HepG2 (cell line): ENCODE results near the gene MRE11. TPM values are rescaled to one million over a fixed set of nuclear protein-coding genes. Genes with fewer than 3 reads are reported as not detected.

Source experiments
- CSRNP1 ChIP-seq: sonication (generic); formaldehyde crosslinking; IDR thresholded peaks from 2 replicates; pipeline ENCODE4 v1.8.1; 2023; ENCODE audit warnings: mild to moderate bottlenecking, missing genetic modification reagents
- FOXA1 ChIP-seq, 2 experiments: fragments of 450-650 bp in 1 of 2; sonication (generic) in 1 of 2; formaldehyde crosslinking in 1 of 2; IDR thresholded peaks; 2 replicates each; pipeline versions ENCODE4 v1.4.0 to v1.6.1; 2016 to 2020; ENCODE audit warnings: missing genetic modification reagents in 1 of 2
- HDAC1 ChIP-seq: sonication (generic); formaldehyde crosslinking; IDR thresholded peaks from 2 replicates; pipeline ENCODE4 v1.5.1; 2020; ENCODE audit warnings: mild to moderate bottlenecking, missing genetic modification reagents
- HMGXB4 ChIP-seq, 2 experiments: sonication (generic) in 1 of 2; formaldehyde crosslinking in 1 of 2; IDR thresholded peaks; 2 replicates each; pipeline versions ENCODE4 v1.4.0 to v1.6.1; 2018 to 2020; ENCODE audit warnings: missing genetic modification reagents in 2 of 2, borderline replicate concordance in 1 of 2, low read depth in 1 of 2, mild to moderate bottlenecking in 1 of 2, missing biosample characterization in 1 of 2
- MED8 ChIP-seq: sonication (generic); formaldehyde crosslinking; IDR thresholded peaks from 2 replicates; pipeline ENCODE4 v1.8.1; 2023; ENCODE audit warnings: mild to moderate bottlenecking, missing genetic modification reagents; ENCODE audit not compliant: insufficient replicate concordance
- PLRG1 ChIP-seq: fragments of 450-650 bp; conservative IDR thresholded peaks from 2 replicates; pipeline ENCODE4 v1.6.1; 2016
- POGZ ChIP-seq: sonication (generic); formaldehyde crosslinking; IDR thresholded peaks from 2 replicates; pipeline ENCODE4 v1.4.0; 2020; ENCODE audit warnings: mild to moderate bottlenecking, missing genetic modification reagents
- SP5 ChIP-seq: IDR thresholded peaks from 2 replicates; pipeline ENCODE4 v1.6.1; 2016; ENCODE audit warnings: low read depth, borderline replicate concordance
- TSC22D2 ChIP-seq: sonication (generic); formaldehyde crosslinking; IDR thresholded peaks from 2 replicates; pipeline ENCODE4 v1.5.1; 2020; ENCODE audit warnings: missing genetic modification reagents, mild to moderate bottlenecking, borderline replicate concordance
- XRCC5 ChIP-seq: fragments of 200-400 bp; formaldehyde crosslinking; optimal IDR thresholded peaks from 2 replicates; pipeline ENCODE3; 2017; ENCODE audit warnings: mild to moderate bottlenecking, low read length
- ZNF143 ChIP-seq: sonication (generic); formaldehyde crosslinking; IDR thresholded peaks from 2 replicates; pipeline ENCODE4 v1.4.0; 2020; ENCODE audit warnings: missing genetic modification reagents
- ZNF292 ChIP-seq: sonication (generic); formaldehyde crosslinking; IDR thresholded peaks from 2 replicates; pipeline ENCODE4 v1.8.1; 2022; ENCODE audit warnings: mild to moderate bottlenecking, low read depth, missing genetic modification reagents, borderline replicate concordance
- ZNF747 ChIP-seq: sonication (generic); formaldehyde crosslinking; IDR thresholded peaks from 2 replicates; pipeline ENCODE4 v1.8.1; 2023; ENCODE audit warnings: missing genetic modification reagents, mild to moderate bottlenecking, borderline replicate concordance
- polyA plus RNA-seq, 8 experiments: library from polyadenylated mRNA; depleted of rRNA in 3 of 8; stranded (reverse) in 7 of 8; unstranded in 1 of 8; fragments of >200 nt; fragmentation: Illumina TruSeq in 4 of 8; extraction: Trizol in 4 of 8; gene quantifications; 2 replicates each; pipeline versions ENCODE4 v1.2.1 to v1.2.3, GENCODE V29; 2011 to 2016; ENCODE audit warnings: low read depth in 4 of 8, missing spikeins in 1 of 8, mixed read lengths in 1 of 8; ENCODE audit not compliant: insufficient read depth in 1 of 8
- total RNA-seq, 5 experiments: library from RNA; depleted of rRNA; stranded (reverse); fragments of >200 nt; fragmentation: Illumina TruSeq; extraction: Trizol; gene quantifications; 2 replicates each; pipeline ENCODE4 v1.2.3, GENCODE V29; 2016; ENCODE audit warnings: low read depth in 1 of 5
- TF ChIP-seq, protein P1 (sequence below): sonication (generic); formaldehyde crosslinking; IDR thresholded peaks from 2 replicates; pipeline ENCODE4 v1.5.0; 2020; ENCODE audit warnings: mild to moderate bottlenecking, missing genetic modification reagents, borderline replicate concordance
- TF ChIP-seq, protein P2 (sequence below): sonication (generic); formaldehyde crosslinking; IDR thresholded peaks from 2 replicates; pipeline ENCODE4 v1.4.0; 2020; ENCODE audit warnings: missing genetic modification reagents
- TF ChIP-seq, protein P3 (sequence below): sonication (generic); formaldehyde crosslinking; IDR thresholded peaks from 2 replicates; pipeline ENCODE4 v1.5.1; 2020; ENCODE audit warnings: mild to moderate bottlenecking, missing genetic modification reagents, borderline replicate concordance

The MRE11 gene
- total and polyA plus RNA-seq, 2 of the 13 experiments (the other 11 are each of a cell fraction or from before 2014, with no cell fraction given): 7.2 to 37.3 TPM

DNA sequence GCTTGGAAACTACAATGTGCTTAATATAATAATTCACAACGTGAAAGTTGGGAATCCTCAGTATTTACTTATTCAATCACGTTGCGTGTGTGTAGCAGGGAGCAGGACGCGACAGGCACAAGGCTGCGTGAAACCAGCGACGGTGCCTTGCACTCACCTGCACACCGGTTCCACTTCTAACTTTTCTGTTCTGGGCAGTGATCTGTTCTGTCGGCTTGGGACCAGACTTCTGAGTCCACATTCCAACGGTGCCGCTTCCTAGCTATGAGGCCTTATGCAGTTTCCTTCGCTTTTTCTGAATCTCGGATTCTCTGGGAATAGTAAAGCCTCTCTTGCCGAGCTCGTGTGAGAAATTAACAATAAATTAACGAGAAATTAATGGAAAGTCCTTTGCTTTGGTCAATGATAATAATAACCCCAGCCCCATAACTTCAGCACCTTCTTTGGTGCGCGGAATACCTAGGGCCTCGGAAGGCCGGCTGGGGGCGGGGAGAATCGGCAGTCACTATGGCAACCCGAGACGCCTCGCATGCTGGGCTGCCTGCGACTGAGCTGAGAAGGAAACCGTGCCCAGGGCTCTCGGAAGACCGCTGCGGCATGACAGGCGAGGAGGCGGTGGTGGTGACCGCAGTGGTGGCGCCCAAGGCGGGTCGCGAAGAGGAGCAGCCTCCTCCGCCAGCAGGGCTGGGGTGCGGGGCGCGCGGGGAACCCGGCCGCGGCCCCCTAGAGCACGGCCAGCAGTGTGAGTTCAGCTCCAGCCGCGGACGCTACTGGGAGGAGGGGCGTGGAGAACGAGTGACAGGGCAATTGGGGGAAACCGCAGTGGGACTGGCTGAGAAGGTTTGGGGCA is 18.5 kb upstream of the MRE11 start, which contains the start of gene C11orf97 (continued):
- TF ChIP-seq, protein P1, sequence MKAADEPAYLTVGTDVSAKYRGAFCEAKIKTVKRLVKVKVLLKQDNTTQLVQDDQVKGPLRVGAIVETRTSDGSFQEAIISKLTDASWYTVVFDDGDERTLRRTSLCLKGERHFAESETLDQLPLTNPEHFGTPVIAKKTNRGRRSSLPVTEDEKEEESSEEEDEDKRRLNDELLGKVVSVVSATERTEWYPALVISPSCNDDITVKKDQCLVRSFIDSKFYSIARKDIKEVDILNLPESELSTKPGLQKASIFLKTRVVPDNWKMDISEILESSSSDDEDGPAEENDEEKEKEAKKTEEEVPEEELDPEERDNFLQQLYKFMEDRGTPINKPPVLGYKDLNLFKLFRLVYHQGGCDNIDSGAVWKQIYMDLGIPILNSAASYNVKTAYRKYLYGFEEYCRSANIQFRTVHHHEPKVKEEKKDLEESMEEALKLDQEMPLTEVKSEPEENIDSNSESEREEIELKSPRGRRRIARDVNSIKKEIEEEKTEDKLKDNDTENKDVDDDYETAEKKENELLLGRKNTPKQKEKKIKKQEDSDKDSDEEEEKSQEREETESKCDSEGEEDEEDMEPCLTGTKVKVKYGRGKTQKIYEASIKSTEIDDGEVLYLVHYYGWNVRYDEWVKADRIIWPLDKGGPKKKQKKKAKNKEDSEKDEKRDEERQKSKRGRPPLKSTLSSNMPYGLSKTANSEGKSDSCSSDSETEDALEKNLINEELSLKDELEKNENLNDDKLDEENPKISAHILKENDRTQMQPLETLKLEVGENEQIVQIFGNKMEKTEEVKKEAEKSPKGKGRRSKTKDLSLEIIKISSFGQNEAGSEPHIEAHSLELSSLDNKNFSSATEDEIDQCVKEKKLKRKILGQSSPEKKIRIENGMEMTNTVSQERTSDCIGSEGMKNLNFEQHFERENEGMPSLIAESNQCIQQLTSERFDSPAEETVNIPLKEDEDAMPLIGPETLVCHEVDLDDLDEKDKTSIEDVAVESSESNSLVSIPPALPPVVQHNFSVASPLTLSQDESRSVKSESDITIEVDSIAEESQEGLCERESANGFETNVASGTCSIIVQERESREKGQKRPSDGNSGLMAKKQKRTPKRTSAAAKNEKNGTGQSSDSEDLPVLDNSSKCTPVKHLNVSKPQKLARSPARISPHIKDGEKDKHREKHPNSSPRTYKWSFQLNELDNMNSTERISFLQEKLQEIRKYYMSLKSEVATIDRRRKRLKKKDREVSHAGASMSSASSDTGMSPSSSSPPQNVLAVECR: peak; percentile 89
- TF ChIP-seq MED8 (CRISPR knock-in tag) (no peak), ZNF292 (0 out of 2 replicates have a peak, but pooled peaks have one; percentile 23), ZNF747 (CRISPR knock-in tag) (no peak), HDAC1 (peak; percentile 90), HMGXB4 (CRISPR knock-in tag; IDR thresholded peaks at IDR 0.05; ENCODE audit: borderline replicate concordance in 1 of 2, low read depth in 1 of 2) (no peak), XRCC5 (peak; percentile 65), POGZ (CRISPR knock-in tag) (peak; percentile 40; the same call in 1 of the 2 replicates), TSC22D2 (CRISPR knock-in tag) (no peak), CSRNP1 (CRISPR knock-in tag) (no peak; the same call in 1 of the 2 replicates), ZNF143 (CRISPR knock-in tag) (no peak), FOXA1 (IDR thresholded peaks at IDR 0.05) (no peak), FOXA1 (CRISPR knock-in tag; IDR thresholded peaks at IDR 0.05) (0 out of 2 replicates have a peak, but pooled peaks have one; percentile 5), SP5 (no peak), PLRG1 (no peak)
- TF ChIP-seq, protein P2, sequence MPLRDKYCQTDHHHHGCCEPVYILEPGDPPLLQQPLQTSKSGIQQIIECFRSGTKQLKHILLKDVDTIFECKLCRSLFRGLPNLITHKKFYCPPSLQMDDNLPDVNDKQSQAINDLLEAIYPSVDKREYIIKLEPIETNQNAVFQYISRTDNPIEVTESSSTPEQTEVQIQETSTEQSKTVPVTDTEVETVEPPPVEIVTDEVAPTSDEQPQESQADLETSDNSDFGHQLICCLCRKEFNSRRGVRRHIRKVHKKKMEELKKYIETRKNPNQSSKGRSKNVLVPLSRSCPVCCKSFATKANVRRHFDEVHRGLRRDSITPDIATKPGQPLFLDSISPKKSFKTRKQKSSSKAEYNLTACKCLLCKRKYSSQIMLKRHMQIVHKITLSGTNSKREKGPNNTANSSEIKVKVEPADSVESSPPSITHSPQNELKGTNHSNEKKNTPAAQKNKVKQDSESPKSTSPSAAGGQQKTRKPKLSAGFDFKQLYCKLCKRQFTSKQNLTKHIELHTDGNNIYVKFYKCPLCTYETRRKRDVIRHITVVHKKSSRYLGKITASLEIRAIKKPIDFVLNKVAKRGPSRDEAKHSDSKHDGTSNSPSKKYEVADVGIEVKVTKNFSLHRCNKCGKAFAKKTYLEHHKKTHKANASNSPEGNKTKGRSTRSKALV (CRISPR knock-in tag): no peak
- TF ChIP-seq, protein P3, sequence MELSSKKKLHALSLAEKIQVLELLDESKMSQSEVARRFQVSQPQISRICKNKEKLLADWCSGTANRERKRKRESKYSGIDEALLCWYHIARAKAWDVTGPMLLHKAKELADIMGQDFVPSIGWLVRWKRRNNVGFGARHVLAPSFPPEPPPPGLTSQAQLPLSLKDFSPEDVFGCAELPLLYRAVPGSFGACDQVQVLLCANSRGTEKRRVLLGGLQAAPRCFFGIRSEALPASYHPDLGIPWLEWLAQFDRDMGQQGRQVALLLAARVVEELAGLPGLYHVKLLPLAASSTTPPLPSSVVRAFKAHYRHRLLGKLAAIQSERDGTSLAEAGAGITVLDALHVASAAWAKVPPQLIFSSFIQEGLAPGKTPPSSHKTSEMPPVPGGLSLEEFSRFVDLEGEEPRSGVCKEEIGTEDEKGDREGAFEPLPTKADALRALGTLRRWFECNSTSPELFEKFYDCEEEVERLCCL (CRISPR knock-in tag): no peak
